GM18870 (cell line): ENCODE data around the gene LDLRAD1.
"Not testable (repeated sequence)": the region's sequence is repeated elsewhere in the genome, so short reads cannot be mapped to it uniquely, and the experiment has no call there.

Experiments
- ATAC-seq: cut with Tn5 transposase; IDR thresholded peaks from one replicate; pipeline ENCODE4 v1.9.1; 2021; ENCODE audit warnings: moderate library complexity; ENCODE audit not compliant: unreplicated experiment

Gene LDLRAD1

DNA sequence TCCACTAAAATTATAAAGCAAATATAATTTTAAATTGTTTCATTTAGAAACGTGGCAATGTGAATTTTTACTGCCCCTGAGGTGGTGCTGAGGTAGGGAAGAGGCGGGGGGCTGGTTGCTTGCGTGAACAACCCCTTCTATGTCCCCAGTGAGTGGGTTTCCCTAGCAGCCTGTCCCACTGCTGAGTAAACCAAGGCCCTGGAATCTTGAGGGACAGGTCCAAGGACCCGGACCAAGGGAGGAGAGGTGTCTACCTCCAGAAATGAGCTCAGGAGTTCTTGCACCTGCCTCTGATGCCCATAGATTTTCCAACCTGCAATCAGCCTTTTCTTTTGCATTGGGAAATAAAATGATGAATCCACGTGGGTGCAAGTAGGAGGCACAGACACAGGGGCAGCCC lies 649 bp upstream of the LDLRAD1 start:
- no peak for ATAC-seq

DNA sequence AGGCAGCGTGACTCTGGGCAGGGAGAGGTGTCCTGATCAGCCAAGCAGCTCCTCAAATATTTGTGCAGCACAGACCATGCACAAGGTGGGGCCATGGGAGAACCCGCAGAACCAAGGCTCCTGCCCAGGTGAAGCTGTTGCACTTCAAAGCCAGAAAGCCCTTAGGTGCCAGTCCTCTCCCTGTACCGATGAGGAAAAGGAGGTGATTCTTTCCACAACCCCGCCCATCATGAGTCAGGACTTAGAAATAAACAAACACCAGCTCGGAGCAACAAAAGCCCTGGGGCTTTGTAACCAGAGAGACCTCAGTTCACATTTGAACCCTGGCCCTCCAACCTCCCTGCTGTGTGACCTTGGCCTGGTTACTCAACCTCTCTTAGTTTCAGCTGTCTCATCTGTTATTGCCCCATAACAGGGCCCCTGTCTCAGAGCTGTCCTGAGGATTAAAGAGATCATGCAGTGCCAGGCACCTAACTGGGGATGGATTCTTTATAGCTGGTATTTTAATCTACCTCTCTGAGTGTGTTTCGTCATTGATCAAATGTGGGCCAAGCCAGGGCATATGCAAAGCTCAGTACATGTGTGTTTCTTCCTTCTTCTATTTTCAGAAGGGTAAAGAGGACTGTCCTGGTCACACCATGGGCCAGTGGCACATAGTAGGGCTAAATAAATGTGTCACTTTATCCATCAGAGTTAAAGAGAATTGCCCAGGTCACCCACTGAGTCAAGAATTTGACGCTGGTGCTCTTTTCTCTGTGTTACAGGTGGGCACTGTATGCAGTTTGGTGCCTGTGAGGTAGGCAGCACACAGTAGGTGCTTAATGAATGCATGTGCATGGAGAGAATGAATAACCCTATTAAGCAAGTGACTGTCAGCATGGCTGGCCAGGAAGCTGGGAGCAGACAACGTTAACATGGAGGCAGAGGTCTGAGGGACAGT lies 1.4 kb downstream of the LDLRAD1 start:
- no peak for ATAC-seq

DNA sequence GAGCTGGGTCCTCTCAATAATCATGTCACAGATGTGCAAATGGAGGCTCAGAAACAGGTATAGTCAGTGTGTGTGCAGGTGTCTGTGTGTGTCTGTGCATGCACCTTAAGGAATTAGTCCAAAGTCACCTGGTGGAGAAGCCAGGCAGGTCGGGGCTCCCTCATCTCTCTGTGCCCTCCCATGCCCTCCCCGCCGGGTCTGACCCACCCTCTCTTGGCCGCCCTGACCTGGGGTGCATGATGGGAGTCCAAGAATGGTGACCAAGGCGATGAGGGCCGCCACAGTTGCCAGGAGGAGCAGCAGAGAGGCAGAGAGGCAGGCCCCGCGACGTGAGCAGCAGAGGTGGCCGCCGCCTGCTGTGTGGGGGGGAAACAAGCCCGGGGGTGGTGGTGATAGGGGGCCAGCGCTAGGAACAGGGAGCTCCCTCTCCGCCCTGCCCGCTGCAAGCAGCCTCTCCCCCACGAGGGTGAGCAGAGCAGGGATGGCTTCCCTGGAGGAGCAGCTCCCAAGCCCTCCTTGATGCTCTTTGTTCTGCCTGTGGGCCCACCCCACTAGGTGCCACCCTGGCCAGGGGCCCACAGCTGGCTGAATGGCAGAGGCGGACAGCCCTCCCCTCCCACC lies 3.9 kb downstream of the LDLRAD1 start:
- ATAC-seq: no peak

DNA sequence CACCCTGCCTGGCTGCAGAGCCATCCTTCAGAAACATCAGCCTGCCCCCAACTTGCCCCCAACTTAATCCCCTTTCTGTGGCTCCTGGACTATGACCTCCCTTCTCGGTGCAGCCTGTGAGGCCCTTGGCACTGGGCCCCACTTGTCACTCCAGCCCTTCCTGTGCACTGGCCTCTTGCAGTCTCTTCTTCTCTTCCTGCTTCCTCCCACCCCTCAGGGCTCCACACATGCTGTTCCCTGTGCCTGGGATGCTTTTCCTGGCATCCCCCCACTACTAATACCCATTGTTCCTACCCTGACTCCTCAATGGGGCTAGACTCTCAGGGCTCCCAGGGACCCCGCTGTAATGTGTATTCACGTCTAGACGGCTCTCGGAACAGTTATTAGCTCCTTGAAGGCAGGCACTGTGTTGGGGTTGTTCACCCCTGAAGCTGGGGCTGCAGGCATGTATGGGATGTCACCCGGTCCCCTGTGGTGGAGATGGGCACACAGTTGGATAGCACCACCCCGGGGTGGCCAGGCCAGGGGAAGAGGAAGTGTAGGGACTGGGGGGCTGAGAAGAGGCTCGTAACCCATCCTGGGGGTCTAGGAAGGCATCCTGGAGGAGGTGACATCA lies 4.5 kb downstream of the LDLRAD1 start:
- ATAC-seq: no peak

DNA sequence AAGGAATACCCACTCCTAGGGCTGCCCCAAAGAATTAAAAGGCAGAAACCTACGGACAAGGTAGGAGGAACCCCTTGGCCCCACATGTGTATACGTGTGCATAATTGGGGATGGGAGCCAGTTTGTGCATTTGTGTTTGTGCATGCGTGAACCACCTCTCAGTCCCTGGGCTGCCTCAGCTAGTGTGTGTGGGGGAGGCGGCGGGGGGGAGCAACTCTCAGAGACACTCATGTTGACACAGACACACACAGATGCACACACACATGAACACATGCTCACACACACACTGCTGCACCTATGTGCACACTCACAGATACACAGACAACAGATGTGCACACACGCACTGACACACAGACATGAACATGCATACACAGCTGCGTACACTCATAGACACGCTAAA lies 5.1 kb downstream of the LDLRAD1 start:
- no peak for ATAC-seq

DNA sequence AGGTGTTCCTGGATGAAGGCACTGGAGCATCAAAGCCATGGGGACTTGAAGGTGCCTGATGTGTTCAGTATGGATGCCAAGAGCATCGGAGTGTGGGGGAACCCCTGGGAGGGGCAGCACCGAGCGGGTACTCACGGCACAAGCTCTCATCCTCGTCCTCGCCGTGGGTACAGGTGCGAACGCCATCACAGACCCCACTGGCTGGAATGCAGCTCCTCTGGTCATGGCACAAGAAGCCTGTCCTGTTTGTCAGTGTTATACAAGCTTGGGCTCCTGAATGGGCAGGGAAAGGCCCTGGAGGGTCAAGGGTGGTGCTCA lies 6.0 kb downstream of the LDLRAD1 start:
- ATAC-seq: no peak

DNA sequence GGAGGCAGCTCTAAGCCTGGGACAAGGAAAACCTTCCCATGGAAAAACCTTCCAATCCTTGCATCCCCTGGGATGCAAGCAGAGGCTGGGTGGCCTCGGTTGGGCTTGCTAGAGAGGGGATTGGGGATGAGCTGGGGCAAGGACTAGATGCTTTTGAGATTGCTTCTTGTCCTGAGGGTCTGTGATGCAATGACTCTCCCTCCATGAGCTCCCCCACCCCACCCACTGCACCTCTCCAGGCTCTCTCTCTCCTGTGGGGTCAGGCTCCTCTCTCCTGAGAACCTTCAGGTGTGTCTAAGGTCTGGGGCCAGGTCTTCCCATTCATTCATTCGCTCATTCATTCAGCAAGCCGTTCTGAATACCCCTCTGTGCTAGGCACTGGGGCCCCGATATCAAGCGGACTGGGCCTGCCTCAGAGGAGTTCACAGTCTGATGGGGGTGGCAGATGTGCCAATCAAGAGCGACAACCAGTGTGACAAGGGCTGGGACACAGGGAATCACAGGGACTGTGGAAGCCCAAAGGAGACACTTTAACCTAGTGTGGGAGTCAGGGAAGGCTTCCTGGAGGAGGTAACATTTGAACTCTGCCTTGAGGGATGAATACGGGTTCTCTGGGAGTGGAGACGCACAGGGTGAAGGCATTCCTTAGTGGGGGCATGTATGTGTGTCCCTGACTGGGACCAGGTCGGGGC lies 6.5 kb downstream of the LDLRAD1 start:
- ATAC-seq: no peak

DNA sequence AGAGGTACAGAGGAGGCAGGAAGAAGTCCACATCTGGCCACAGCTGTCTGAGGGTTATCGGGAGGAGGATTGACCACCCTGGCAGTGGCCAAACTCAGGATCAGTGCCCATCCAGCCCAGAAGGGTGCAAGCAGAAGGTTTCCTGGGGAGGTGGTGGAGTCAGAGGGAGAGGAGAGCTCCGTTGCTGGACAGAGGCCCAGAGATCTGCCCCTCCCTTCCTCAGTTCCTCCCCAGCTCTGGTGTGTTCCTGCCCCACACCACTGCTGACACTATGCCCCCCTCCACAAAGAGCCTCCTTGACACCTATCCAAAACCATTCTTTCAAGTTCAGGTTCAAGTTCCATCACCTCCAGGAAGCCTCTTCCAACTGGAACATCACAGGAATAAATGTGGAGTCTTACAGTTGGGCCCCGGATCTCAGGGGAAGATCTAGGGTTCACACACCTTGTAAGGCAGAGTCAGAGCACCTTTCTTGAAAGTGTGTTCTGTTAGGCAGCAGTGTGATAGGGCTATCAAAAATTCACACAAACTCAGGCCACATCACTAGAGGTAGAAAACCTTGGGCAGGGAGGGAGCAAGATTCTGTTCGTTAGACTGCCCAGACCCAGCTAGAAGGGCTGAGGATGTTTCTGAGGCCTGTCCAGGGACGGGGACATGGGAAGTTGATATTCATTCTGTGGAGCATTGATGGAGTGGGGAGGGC lies 7.4 kb downstream of the LDLRAD1 start:
- no peak for ATAC-seq

DNA sequence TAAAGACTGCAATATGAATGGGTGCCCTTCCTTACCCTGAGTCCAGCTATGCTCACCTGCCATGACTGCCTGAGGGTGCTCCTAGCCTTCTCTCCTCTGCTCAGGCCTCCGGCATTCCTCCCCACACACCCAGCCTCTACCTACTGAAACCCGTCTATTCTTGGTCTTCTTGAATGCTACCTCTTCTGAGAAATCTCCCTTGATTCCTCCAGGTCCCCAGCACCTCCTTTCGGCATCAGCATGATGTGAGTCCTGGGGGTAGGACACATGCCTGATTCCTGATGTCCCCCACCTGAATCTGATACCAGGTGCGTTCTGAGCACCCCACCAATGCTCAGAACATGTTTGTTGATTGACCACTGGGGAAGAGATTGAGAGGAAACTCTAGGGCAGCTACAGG lies 8.6 kb downstream of the LDLRAD1 start:
- ATAC-seq: no peak

DNA sequence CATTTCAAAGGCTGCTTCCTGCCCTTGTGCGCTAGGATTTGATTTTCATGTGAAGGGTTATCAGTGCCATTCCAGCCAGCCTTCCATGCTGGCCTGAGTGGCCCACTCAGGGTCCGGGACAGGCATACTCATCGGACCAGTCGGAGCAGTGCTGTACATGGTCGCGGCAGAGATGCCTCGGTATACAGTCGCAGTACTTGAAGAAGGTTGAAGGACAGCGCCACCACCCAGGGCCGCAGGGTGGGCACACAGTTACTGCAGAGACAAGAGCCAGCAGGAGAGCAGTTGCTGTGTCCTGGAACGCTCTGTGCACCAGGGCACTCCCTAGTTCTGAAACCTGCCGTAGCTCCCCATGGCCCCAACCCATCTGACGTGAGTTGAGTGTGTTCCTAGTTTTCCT lies 9.1 kb downstream of the LDLRAD1 start:
- no peak for ATAC-seq

DNA sequence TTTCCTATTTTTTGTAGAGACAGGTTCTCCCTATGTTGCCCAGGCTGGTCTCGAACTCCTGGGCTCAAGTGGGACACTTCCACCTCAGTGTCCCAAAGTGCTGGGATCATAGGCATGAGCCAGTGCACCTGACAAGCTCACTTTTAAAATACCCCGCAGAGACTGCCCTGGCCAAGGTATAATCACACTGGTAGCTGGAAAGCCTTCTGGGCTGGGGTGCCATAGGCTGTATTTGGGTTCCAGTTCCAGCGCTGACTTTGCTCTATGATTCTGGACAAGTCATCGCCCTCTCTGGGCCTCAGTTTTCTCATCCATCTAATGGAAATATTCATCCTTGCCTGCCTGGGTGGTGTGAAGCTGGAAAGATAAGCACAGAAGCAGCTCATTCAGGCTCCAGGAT lies 10.4 kb downstream of the LDLRAD1 start:
- no peak for ATAC-seq

DNA sequence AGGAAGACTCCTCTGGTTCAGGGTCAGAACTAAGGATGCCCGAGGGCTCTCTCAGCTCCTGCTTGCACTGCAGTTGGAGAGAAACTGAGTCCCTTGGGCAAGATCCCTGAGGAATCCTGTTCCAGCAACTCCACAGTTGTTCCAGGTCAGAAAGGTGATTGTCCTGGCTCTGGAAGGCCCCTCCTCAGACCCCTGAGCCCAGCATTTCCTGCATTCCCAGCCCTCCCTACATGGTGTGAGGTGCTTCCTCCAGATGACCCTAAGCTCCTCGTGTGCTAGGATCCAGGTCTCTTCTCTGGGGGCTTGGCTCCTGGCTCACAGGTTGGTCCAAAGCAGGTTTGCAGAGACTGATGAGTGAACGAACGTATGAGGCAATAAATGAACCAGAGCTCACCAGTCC lies 11.5 kb downstream of the LDLRAD1 start:
- ATAC-seq: no peak

DNA sequence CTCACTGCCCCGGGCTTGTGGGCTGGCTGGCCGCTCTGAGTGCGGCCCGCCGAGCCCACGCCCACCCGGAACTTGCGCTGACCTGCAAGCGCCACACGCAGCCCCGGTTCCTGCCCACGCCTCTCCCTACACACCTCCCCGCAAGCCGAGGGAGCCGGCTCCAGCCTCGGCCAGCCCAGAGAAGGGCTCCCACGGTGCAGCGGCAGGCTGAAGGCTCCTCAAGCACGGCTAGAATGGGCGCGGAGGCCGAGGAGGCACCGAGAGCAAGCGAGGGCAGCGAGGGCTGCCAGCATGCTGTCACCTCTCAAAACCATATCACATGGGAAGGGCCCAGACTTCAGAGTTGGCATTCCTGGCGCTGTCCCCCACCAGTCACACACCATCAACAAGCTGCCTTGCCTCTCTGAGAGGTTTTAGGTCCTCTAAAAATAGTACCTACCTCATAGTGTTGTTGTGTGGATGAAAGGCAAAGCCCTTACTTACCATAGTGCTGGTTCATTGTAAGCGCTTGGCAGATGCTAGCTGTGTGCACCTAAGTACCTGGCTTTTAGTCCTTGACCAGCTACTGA lies 13.4 kb downstream of the LDLRAD1 start:
- ATAC-seq: no peak

DNA sequence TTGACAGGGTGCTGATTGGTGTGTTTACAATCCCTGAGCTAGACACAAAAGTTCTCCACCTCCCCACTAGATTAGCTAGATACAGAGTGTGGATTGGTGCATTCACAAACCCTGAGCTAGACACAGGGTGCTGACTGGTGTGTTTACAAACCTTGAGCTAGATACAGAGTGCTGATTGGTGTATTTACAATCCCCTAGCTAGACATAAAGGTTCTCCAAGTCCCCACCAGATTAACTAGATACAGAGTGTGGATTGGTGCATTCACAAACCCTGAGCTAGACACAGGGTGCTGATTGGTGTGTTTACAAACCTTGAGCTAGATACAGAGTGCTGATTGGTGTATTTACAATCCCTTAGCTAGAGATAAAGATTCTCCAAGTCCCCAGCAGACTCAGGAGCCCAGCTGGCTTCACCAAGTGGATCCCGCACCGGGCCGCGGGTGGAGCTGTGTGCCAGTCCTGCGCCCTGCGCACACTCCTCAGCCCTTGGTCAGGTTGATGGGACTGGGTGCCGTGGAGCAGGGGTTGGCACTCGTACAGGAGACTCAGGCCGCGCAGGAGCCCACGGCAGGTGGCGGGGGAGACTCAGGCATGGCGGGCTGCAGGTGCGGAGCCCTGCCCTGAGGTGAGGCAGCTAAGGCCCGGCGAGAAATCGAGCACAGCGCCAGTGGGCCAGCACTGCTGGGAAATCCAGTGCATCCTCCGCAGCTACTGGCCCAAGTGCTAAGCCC lies 14.1 kb downstream of the LDLRAD1 start:
- ATAC-seq: not testable (repeated sequence)

DNA sequence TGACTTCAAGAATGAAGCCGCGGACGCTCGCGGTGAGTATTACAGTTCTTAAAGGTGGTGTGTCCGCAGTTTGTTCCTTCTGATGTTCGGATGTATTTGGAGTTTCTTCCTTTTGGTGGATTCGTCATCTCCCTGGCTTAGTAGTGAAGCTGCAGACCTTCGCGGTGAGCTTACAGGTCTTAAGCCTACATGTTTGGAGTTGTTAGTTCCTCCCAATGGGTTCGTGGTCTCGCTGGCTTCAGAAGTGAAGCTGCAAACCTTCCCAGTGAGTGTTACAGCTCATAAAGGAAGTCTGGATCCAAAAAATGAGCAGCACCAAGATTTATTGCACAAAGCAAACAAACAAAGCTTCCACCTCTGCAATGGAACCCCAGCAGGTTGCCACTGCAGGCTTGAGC lies 14.7 kb downstream of the LDLRAD1 start:
- ATAC-seq: no peak

DNA sequence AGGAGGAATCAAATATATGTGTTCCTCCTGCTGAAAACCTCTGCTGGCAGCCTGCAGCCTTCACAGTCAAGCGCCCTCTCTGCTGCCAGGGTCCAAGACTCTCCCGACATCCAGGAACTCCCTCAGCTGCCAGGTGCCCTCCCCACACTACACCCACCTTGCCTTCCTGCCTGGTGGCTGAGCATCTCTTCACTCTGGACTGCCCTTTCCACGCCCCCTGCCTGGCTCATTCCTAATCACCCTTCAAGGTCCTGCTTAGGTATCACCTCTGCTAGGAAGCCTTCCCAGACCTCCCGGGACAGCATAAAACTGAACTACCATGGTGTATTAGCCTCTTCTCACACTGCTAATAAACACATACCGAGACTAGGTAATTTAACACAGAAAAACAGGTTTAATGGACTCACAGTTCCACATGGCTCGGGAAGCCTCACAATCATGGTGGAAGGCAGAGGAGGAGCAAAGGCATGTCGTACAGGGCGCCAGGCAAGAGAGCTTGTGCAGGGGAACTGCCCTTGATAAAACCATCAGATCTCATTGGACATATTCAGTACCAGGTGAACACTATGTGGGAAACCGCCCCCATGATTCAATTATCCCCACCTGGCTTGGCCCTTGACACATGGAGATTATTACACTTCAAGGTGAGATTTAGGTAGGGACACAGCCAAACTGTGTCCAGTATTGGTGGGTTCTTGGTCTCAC lies 15.3 kb downstream of the LDLRAD1 start:
- no peak for ATAC-seq

DNA sequence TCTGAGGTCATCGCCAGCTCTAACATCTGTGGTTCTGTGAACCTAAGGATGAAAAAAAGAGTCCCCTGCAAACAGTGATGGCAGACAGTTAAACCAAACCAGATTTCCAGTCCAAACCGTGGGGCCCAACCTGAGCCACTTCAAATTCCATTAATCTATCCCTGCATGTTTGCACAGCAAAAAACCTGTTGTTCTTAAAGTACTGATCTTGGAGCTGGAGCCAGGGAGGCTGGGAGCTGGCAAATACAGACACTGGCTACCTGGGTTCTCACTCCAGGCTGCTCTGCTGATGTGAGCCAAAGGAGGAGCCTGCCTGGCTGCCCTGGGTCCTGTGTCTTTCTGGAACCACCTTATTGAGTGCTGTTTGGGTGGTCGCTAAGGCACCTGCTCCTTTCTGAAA lies 16.4 kb downstream of the LDLRAD1 start:
- ATAC-seq: no peak

DNA sequence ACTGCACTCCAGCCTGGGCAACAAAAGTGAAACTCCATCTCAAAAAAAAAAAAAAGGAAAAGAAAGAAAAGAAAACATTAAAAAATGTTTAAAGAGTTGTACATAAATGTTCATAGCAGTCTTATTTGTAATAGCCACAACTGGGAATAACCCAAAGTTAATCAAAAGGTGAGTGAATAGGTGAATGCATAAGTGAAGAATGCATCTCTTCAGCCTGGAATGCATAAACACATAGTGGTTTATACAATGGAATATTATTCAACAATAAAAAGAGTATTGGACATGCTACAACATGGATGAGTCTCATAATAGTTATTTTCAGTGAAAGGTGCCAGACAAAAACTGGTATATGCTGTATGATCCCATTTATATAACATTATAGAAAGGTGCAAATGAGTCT lies 18.1 kb downstream of the LDLRAD1 start:
- no peak for ATAC-seq

DNA sequence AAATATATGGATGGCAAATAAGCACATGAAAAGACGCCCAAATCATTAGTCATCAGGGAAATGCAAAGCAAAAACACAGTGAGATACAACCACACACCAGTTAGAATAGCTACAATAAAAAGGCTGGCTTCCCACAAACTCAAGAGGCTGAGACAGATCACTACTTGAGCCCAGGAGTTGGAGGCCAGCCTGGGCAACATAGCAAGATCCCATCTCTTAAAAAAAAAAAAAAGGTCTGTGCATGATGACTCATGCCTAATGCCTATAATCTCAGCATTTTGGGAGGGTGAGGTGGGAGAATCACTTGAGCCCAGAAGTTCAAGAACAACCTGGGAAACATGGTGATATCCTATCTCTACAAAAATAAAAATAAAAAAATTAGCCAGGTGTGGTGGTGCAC lies 19.8 kb downstream of the LDLRAD1 start:
- ATAC-seq: no peak
